Panc1 (cell line): ENCODE measurements around the gene TNIK.

ENCODE experiments used
- REST ChIP-seq, 2 experiments: IDR thresholded peaks; 2 replicates each; pipeline ENCODE4 v1.6.1; 2011 to 2012; ENCODE audit warnings: low read depth in 2 of 2, control low read depth in 1 of 2, low read length in 1 of 2, mild to moderate bottlenecking in 1 of 2, moderate library complexity in 1 of 2; ENCODE audit not compliant: insufficient read depth in 1 of 2
- TF ChIP-seq, protein P1 (sequence below): fragments of 450-650 bp; IDR thresholded peaks from 2 replicates; pipeline ENCODE4 v1.5.1; 2017; ENCODE audit warnings: mild to moderate bottlenecking

DNA sequence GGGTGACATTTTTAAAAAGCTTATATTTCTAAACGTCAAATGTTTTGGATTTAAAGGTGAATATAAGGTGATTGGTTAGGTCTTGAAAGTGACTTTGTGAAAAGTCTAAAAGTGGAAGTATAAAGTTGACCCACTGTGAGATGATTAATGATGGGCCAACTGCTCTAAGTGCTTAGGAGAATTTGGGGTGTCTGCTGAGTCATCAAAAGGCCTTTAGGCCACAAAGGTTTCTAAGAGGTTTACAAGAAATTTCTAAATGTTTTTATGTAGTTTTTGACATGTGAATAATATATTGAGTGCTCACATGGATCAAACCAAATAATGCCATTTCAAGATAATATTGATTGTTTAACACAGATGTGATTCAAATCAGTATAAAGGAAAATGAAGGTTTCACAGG, 394.5 kb downstream of the TNIK start:
- TF ChIP-seq, protein P1, sequence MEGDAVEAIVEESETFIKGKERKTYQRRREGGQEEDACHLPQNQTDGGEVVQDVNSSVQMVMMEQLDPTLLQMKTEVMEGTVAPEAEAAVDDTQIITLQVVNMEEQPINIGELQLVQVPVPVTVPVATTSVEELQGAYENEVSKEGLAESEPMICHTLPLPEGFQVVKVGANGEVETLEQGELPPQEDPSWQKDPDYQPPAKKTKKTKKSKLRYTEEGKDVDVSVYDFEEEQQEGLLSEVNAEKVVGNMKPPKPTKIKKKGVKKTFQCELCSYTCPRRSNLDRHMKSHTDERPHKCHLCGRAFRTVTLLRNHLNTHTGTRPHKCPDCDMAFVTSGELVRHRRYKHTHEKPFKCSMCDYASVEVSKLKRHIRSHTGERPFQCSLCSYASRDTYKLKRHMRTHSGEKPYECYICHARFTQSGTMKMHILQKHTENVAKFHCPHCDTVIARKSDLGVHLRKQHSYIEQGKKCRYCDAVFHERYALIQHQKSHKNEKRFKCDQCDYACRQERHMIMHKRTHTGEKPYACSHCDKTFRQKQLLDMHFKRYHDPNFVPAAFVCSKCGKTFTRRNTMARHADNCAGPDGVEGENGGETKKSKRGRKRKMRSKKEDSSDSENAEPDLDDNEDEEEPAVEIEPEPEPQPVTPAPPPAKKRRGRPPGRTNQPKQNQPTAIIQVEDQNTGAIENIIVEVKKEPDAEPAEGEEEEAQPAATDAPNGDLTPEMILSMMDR = no peak
- TF ChIP-seq REST (IDR thresholded peaks at IDR 0.05; ENCODE audit: insufficient read depth in 1 of 2, low read depth in 2 of 2, low read length in 1 of 2) = no peak
